GM19438 (cell line): ENCODE results near the gene HSD17B11.
"Not testable (repeated sequence)": the region's sequence is repeated elsewhere in the genome, so short reads cannot be mapped to it uniquely, and the experiment has no call there.

Source experiments
- ATAC-seq: cut with Tn5 transposase; IDR thresholded peaks from one replicate; pipeline ENCODE4 v1.9.1; 2021; ENCODE audit warnings: low read depth; ENCODE audit not compliant: unreplicated experiment

Gene HSD17B11

DNA sequence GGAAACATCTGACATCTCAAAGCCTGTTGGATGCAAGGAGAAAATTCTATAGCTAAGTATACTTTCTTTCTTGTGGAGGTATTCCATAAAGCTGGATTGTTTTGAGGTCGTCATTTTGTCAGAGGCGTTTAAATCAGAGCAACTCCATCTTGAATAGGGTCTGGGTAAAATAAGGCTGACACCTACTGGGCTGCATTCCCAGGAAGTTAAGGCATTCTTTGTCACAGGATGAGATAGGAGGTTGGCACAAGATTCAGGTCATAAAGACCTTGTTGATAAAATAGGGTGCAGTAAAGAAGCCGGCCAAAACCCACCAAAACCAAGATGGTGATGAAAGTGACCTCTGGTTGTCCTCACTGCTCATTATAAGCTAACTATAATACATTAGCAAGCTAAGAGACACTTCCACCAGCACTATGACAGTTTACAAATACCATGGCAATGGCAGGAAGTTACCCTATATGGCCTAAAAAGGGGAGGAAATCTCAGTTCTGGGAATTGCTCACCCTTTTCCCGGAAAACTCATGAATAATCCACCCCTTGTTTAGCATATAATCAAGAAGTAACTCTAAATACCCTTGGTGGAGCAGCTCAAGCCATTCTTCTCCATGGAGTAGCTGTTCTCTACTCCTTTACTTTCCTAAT, 80.2 kb downstream of the HSD17B11 start:
- ATAC-seq = no peak

DNA sequence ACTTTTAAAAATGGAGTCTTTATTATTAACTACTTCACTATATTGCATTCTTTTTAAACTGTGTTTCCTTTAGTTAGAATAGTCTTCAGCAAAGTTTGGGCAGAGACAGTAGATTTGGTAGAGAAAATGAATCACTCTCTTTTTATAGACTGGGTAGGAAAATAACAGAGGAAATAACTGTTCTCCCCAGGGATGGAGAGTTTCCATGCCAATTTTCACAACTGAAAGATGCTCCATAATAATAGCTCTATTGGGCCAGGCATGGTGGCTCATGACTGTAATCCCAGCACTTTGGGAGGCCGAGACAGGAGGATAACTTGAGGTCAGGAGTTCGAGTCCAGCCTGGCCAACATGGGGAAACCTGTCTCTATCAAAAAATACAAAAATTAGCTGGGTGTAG, 81.4 kb downstream of the HSD17B11 start:
- ATAC-seq = no peak

DNA sequence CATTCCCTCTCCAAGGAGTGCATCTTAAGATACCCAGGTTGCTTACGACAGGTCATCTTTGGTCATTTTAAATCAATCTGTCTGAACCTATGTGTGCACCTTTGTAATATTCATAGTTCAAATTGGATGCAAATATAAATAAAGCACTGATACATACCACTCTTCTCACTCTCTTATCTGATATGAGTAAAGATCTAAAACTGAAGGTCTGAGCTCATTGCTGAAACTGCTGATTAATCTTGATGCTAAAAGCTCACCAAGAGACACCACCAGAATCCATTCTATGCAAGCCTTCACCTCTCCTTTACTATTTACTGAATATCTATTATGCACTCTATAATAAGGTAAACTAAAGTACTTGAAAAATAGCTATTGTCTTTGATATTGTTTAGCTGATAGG, 84.9 kb downstream of the HSD17B11 start:
- no peak for ATAC-seq

DNA sequence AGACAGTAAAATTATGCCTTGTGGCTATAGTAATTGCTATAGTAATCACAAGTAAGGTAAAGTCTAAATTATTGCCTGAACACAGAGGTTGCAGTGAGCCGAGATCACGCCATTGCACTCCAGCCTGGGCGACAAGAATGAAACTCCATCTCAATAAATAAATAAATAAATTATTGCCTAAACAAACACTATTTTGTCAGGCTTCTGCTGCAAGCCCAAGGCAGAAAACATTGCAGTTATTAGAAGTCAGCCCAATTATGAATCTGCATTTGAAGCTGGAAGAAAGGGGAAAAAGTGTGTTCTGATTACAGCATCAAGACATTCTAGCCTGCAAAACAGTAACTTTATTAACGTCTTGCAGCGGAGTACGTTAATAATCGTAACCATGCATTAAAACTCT, 85.4 kb downstream of the HSD17B11 start:
- no peak for ATAC-seq

DNA sequence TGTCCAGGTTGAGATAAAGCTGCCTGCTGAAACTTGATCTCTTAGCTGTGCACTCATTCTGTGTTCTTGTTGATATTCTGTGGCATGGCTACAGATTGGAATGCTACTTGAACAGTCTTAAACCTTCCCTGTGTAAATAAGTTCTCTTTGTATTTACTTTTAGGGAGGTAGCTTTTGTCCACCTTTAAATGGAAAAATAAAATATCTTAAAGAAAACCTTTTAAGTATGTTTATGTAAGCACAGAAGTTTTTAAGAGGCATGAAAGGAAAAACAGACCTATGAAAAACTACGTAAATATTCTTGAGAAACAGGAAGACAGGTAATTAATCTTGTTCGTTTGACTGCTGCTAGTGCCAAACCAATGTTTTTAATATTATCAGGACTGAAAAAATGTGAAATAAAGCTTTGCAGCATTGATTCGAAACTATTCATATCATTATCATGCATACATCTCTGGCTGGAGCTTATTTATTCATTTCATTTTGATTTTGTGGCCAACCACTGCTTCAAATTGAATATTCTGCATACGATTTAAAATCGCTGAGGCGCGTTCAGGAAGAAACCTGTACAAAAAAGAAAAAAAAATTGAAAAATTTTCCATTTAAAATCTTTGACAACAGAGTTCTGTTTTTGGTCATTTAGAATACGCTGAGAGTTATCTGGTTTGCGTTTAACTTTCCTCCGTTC, 86.1 kb downstream of the HSD17B11 start:
- no peak for ATAC-seq

DNA sequence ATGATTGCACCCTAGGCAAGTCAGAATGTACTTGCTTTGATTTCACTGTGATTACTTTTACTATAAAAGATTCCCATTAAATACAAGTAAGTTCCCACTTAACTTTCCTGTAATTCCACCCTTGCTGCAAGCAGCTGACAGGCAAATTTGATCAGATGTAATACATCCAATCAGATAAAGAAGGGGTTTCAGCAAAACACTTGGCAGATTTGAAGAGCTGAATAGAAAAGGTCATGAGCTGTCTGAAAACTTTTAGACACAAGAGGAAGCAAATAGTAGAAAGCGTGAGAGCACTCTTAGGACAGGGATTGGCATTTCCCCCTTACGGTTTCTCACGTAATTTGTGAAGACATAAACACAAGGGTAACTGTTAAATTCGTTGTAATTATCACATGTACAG, 91.1 kb downstream of the HSD17B11 start:
- no peak for ATAC-seq

DNA sequence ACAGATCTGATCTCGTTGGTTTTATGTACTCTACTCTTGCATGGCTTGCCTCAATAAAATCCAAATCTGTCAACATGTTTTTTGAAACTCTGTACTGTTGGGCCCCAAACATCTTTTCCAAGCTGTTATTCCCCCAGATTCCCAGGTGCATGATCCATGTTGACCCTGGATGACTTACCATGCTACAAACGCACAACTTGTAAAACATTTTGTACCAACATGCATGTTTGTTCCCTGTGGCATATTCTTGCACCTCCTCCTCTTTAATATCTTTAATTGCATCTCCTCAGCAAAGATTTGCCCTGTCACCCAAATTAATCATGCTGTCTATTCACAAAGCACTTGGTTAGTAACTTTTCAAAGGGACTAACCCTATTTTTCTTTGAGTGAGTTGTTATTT, 92.6 kb downstream of the HSD17B11 start:
- no peak for ATAC-seq

DNA sequence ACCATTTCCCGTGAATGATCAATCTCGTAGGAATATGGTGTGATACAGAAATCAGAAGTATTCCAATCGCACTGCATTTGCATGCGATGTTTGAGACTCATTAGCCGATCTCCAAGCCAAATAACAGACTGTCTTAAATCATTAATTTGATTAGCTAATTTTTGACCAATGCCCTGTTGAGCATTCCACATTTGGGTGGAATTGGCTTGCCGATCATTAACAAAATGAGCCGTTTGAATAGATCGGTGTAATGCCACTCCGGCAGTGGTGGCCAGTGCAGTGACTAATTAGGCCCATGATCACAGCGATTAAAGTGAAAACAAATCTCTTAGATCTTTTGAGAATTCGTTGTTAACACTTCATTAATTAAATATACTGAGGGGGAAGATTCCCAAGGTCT, 96.1 kb downstream of the HSD17B11 start:
- ATAC-seq = not testable (repeated sequence)

DNA sequence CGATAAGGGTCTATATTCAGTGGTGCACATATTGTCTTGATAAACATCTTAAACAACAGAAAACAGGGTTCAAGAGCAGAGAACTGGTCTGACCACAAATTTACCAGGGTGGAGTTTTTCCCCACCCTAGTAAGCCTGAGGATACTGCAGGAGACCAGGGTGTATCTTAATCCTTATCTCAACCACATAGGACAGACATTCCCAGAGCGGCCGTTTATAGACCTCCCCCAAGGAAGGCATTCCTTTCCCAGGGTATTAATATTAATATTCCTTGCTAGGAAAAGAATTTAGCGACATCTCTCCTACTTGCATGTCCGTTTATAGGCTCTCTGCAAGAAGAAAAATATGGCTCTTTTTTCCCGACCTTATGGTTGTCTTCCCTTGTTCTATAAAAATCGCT, 97.1 kb downstream of the HSD17B11 start:
- ATAC-seq = not testable (repeated sequence)

DNA sequence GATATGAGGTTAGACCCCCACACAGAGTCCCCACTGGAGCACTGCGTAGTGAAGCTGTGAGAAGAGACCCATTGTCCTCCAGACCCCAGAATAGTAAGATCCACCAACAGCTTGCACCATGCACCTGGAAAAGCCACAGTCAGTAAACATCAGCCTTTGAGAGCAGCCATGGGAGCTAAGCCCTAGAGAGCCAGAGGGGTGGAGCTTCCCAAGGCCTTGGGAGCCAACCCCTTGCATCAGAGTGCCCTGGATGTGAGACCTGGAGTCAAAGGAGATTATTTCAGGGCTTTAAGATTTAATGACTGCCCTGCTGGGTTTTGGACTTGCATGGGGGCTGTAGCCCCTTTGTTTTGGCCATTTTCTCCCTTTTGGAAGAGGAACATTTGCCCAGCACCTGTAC, 104.0 kb downstream of the HSD17B11 start:
- no peak for ATAC-seq
